OCI-LY1 (cell line): Measurements from ENCODE around the gene GSC2.

ENCODE experiments used
- H2AFZ ChIP-seq: fragments of 200-600 bp; sonication (generic), shearing (Covaris generic); 2 replicates; pipeline ENCODE4 v1.6.0; 2014; ENCODE audit warnings: antibody characterized with exemption, mild to moderate bottlenecking, low read length
- H3F3A ChIP-seq: fragments of 200-600 bp; sonication (generic), shearing (Covaris generic); 2 replicates; pipeline ENCODE4 v1.6.0; 2014; ENCODE audit warnings: mild to moderate bottlenecking, antibody characterized with exemption, low read length, moderate library complexity; ENCODE audit not compliant: insufficient read depth
- H3K27ac ChIP-seq: fragments of 200-600 bp; sonication (generic); 2 replicates; pipeline ENCODE4 v1.5.1; 2014; ENCODE audit warnings: low read length, mixed run types, mild to moderate bottlenecking, low read depth; ENCODE audit not compliant: poor library complexity, severe bottlenecking
- H3K27me3 ChIP-seq: fragments of 200-600 bp; sonication (generic); 2 replicates; pipeline ENCODE4 v1.6.0; 2014; ENCODE audit warnings: antibody characterized with exemption, mild to moderate bottlenecking, low read length, moderate library complexity; ENCODE audit not compliant: insufficient read depth
- H3K36me3 ChIP-seq: fragments of 200-600 bp; sonication (generic); 2 replicates; pipeline ENCODE4 v1.6.1; 2014; ENCODE audit warnings: mild to moderate bottlenecking, antibody characterized with exemption, low read length, moderate library complexity, mixed read lengths; ENCODE audit not compliant: insufficient read depth
- H3K4me1 ChIP-seq: fragments of 200-600 bp; sonication (generic); 2 replicates; pipeline ENCODE4 v1.5.1; 2014; ENCODE audit warnings: mild to moderate bottlenecking, low read length, moderate library complexity; ENCODE audit not compliant: insufficient read depth, severe bottlenecking
- H3K4me2 ChIP-seq: fragments of 200-600 bp; sonication (generic), shearing (Covaris generic); 2 replicates; pipeline ENCODE4 v1.6.1; 2014; ENCODE audit warnings: low read length
- H3K4me3 ChIP-seq: fragments of 200-600 bp; sonication (generic); 2 replicates; pipeline ENCODE4 v1.5.1; 2014; ENCODE audit warnings: low read length, low read depth, mild to moderate bottlenecking, mixed read lengths; ENCODE audit not compliant: poor library complexity, severe bottlenecking
- H3K79me2 ChIP-seq: fragments of 200-600 bp; shearing (Covaris generic); 2 replicates; pipeline ENCODE4 v1.6.1; 2016; ENCODE audit warnings: mixed run types, low read length, mixed read lengths; ENCODE audit not compliant: insufficient read depth
- H3K9ac ChIP-seq: fragments of 200-600 bp; sonication (generic), shearing (Covaris generic); 2 replicates; pipeline ENCODE4 v1.6.1; 2014; ENCODE audit warnings: mild to moderate bottlenecking, low read length, mixed read lengths
- H3K9me2 ChIP-seq: fragments of 200-600 bp; sonication (generic), shearing (Covaris generic); 2 replicates; pipeline ENCODE4 v1.6.1; 2014; ENCODE audit warnings: low read depth, mild to moderate bottlenecking, low read length, mixed read lengths
- H3K9me3 ChIP-seq: fragments of 200-600 bp; shearing (Covaris generic); 2 replicates; pipeline ENCODE4 v1.6.1; 2014; ENCODE audit warnings: low read length, mixed read lengths
- H4K20me1 ChIP-seq: fragments of 200-600 bp; sonication (generic), shearing (Covaris generic); 2 replicates; pipeline ENCODE4 v1.6.0; 2016; ENCODE audit warnings: mild to moderate bottlenecking, low read length; ENCODE audit not compliant: insufficient read depth
- EZH2 ChIP-seq: fragments of 200-600 bp; sonication (generic), shearing (Covaris generic); IDR thresholded peaks from 2 replicates; pipeline ENCODE4 v1.8.0; 2017; ENCODE audit warnings: borderline replicate concordance, mixed run types, mild to moderate bottlenecking, antibody characterized with exemption, low read length, moderate library complexity, mixed read lengths
- TF ChIP-seq, protein P1 (sequence below): fragments of 200-600 bp; sonication (generic), shearing (Covaris generic); IDR thresholded peaks from 2 replicates; pipeline ENCODE4 v1.5.1; 2017; ENCODE audit warnings: mild to moderate bottlenecking, antibody characterized with exemption, low read length, moderate library complexity, mixed read lengths

Gene GSC2

GRCh38 chr22:19109198-19110063, 40.7 kb downstream of the GSC2 start:
- Histone ChIP-seq H4K20me1 (no peaks in the 10 kb centered on the region), H3K27me3 (no peaks in the 10 kb centered on the region), H3F3A (no peaks in the 10 kb centered on the region), H3K4me2 (peak overlapping the region; percentile 40; the same call in 1 of the 2 replicates), H3K9me2 (no peaks in the 10 kb centered on the region), H3K9me3 (no peaks in the 10 kb centered on the region), H3K9ac (no peak overlapping the region), H2AFZ (no peak overlapping the region), H3K27ac (peak overlapping the region; percentile 6), H3K4me1 (peaks cover 27% of the 10 kb centered on the region), H3K79me2 (peaks cover 78% of the 10 kb centered on the region), H3K4me3 (no peak overlapping the region), H3K36me3 (no peaks in the 10 kb centered on the region; the same call in 1 of the 2 replicates)
- TF ChIP-seq EZH2: no peak
- TF ChIP-seq, protein P1, sequence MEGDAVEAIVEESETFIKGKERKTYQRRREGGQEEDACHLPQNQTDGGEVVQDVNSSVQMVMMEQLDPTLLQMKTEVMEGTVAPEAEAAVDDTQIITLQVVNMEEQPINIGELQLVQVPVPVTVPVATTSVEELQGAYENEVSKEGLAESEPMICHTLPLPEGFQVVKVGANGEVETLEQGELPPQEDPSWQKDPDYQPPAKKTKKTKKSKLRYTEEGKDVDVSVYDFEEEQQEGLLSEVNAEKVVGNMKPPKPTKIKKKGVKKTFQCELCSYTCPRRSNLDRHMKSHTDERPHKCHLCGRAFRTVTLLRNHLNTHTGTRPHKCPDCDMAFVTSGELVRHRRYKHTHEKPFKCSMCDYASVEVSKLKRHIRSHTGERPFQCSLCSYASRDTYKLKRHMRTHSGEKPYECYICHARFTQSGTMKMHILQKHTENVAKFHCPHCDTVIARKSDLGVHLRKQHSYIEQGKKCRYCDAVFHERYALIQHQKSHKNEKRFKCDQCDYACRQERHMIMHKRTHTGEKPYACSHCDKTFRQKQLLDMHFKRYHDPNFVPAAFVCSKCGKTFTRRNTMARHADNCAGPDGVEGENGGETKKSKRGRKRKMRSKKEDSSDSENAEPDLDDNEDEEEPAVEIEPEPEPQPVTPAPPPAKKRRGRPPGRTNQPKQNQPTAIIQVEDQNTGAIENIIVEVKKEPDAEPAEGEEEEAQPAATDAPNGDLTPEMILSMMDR: no peak

DNA sequence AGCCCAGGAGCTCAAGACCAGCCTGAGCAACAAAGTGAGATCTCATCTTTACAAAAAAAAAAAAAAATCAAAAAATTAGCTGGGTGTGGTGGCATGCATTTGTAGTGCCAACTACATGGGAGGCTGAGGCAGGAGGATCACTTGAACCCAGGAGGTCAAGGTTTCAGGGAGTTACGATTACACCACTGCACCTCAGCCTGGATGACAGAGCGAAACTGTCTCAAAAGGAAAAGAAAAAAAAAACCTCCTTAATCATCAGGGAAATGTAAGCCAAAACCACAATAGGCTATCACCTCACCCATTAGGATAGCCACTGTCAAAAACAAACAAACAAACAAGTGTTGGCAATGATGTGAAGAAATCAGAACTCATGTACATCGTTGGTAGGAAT, 41.3 kb downstream of the GSC2 start:
- H3K27ac ChIP-seq: no peak overlapping the region

GRCh38 chr22:19107730-19108074, 42.4 kb downstream of the GSC2 start:
- no peak overlapping the region for H3K4me3 ChIP-seq
- no peak overlapping the region for H3K9ac ChIP-seq
- no peaks in the 10 kb centered on the region for H3K9me2 ChIP-seq
- H3K27ac ChIP-seq: no peak overlapping the region
- H3K4me1 ChIP-seq: peaks cover 26% of the 10 kb centered on the region
- no peak overlapping the region for H2AFZ ChIP-seq
- no peak for TF ChIP-seq EZH2
- TF ChIP-seq, protein P1: no peak
- no peak overlapping the region for H3K4me2 ChIP-seq
- H3K9me3 ChIP-seq: no peaks in the 10 kb centered on the region
- H3F3A ChIP-seq: no peaks in the 10 kb centered on the region
- H3K79me2 ChIP-seq: peaks cover 71% of the 10 kb centered on the region
- H3K36me3 ChIP-seq: no peaks in the 10 kb centered on the region
- no peaks in the 10 kb centered on the region for H4K20me1 ChIP-seq
- H3K27me3 ChIP-seq: no peaks in the 10 kb centered on the region

More for the DNA sequence above, 41.3 kb downstream of the GSC2 start:
- Histone ChIP-seq H3K4me1 (peaks cover 27% of the 10 kb centered on the region), H3K9me2 (no peaks in the 10 kb centered on the region), H4K20me1 (no peaks in the 10 kb centered on the region), H2AFZ (no peak overlapping the region), H3K9me3 (no peaks in the 10 kb centered on the region), H3K36me3 (no peaks in the 10 kb centered on the region), H3K79me2 (peaks cover 78% of the 10 kb centered on the region), H3K4me2 (no peak overlapping the region; the same call in 1 of the 2 replicates), H3K9ac (no peak overlapping the region), H3K27me3 (no peaks in the 10 kb centered on the region), H3F3A (no peaks in the 10 kb centered on the region), H3K4me3 (no peak overlapping the region)
- no peak for TF ChIP-seq EZH2
- TF ChIP-seq, protein P1: no peak
